ENCODE data around the gene HDGF.

HDGF gene

GRCh38 chr1:156725683-156726280, 25.7 kb downstream of the HDGF start:
- DNase-seq (ENCODE audit: low read depth in 2 of 2) = peak; percentile 74 to 77

- DNase-seq (ENCODE audit: low read depth in 2 of 2) = no peak
Measured at GRCh38 chr1:156721535-156721934, 29.9 kb downstream of the HDGF start.

GRCh38 chr1:156721131-156721530, 30.3 kb downstream of the HDGF start:
- DNase-seq (ENCODE audit: low read depth in 2 of 2) = no peak

DNA sequence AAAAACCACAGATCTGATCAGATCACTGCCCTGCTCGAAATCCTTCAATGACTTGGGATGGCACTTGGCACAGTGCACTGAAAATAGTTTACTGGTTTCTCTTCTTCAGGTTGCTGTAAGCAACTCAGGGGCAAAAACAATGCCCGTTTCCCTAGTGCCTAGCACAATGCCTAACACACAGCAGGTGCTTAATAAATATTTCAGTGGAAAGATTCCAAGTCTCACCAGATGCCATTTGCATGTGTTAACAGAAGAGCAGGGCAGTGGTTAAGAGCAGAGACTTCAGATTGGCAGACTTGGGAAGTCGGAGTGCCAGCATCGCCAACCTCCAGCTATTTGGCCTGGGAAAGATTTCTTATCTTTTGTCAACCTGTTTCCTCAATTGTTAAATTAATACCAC, 34.1 kb downstream of the HDGF start:
- no peak for DNase-seq (ENCODE audit: low read depth in 2 of 2)

- DNase-seq (ENCODE audit: low read depth in 2 of 2) = no peak
Measured at GRCh38 chr1:156714830-156715229, 36.6 kb downstream of the HDGF start.

- no peak for DNase-seq (ENCODE audit: low read depth in 2 of 2)
Measured at GRCh38 chr1:156712626-156713025, 38.8 kb downstream of the HDGF start.

GRCh38 chr1:156711011-156711817, 40.3 kb downstream of the HDGF start:
- no peak for DNase-seq (ENCODE audit: low read depth in 2 of 2)

GRCh38 chr1:156709757-156710489, 41.6 kb downstream of the HDGF start:
- no peak for DNase-seq (ENCODE audit: low read depth in 2 of 2)

GRCh38 chr1:156709031-156709430, 42.4 kb downstream of the HDGF start:
- DNase-seq (ENCODE audit: low read depth in 2 of 2) = no peak

- no peak for DNase-seq (ENCODE audit: low read depth in 2 of 2)
Measured at GRCh38 chr1:156708218-156708661, 43.2 kb downstream of the HDGF start.

DNA sequence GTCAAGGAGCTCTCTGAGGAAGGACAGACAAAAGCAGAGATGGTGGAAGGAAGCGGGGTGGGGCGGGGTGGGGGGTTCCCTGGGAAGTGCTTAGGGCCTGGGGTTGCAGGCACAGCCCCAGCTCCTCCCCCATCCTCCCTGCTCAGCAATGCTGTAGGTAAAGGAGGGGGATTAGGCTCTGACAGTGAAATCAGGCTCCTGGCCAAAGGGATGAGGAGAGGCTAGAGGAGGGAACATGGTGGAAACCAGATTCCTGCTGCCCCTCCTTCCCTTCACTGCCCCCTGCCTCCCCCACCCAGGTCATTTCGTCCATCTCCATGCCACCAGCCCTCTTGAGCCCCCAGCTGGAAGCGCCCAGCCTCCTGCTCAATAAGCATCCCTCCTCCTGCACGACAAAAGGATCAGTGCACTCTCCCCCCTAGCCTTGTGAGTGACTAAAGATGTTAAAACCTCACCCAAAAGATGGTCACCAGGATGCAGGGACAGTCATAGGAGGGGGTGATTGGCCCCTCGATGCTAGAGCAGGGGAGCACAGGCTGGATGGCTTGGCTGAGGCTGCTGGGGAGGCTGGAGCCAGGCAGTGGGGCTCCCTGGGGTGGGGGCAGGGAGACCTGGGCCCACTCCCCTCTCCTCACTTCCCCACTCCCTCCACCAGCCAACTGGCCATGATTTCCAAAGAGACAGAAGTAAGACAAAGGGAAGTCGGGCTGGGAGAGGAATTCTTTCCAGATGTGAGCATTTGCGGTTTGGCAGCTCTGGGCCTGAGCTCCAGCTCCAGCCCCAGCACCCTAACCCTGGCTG, 43.9 kb downstream of the HDGF start:
- DNase-seq (ENCODE audit: low read depth in 2 of 2) = no peak

- no peak for DNase-seq (ENCODE audit: low read depth in 2 of 2)
Measured at GRCh38 chr1:156706657-156707416, 44.6 kb downstream of the HDGF start.

- DNase-seq (ENCODE audit: low read depth in 2 of 2) = peak; percentile 70 to 80
Measured at GRCh38 chr1:156705918-156706656, 45.4 kb downstream of the HDGF start.

DNA sequence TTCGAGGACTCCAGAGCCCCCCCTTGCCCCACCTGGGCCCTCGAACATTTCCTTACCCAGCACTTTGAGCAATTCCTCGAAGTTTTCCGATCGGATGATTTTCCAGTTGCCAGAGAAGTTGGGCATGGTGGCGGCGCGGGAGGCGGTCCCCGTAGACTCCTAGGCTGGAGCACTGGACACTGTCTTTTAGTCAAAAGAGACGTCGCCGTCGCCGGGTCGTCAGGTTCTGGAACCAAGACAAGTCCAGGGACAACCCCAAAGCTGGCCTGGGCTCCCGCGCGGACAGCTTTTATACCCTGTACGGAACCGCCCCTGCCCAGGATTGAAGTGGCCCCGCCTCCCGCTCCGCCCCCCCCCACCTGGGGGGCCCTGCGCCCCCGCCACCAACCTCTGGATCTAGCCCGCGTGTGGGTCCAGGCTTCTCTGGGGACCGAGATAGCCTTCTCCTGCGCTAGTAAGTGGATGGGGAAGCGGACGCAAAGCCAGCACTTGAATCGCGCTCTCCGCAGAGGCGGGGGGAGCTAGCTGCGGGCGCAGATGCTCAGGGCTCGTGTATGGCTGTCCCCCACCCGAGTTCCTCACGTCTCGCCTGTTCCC, 46.1 kb downstream of the HDGF start, which contains the start of gene CRABP2:
Gene CRABP2, minus strand, starts transcription at position 263 of the 597 bp plus-strand sequence. Its CDS starts 137 bp downstream, at position 126.
- DNase-seq (ENCODE audit: low read depth in 2 of 2) = no peak

- DNase-seq (ENCODE audit: low read depth in 2 of 2) = peak in 1 of 2 donors; percentile 38
Measured at GRCh38 chr1:156704930-156705320, 46.5 kb downstream of the HDGF start.

- no peak for DNase-seq (ENCODE audit: low read depth in 2 of 2)
Measured at GRCh38 chr1:156704166-156704711, 47.2 kb downstream of the HDGF start.

DNA sequence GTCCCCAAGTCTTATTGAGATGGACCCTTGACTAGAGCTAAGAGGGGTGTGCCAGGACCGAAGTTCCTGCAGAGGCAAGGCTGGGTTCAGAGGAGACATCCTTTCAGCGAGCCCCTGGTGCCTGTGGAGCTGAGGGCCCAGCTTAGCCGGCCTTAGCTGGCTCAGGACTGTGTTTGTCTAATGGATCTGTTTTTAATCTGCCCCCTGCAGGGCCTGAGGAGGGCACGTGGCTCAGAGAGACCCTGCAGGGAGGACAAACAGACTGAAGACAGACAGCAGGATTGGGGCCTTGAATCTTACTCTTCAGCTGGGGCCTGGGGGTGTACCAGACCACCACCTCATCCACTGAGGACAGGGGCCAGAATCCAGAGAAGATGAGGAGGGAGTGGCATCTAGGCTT, 47.7 kb downstream of the HDGF start:
- DNase-seq (ENCODE audit: low read depth in 2 of 2) = no peak

GRCh38 chr1:156703336-156703735, 48.1 kb downstream of the HDGF start:
- no peak for DNase-seq (ENCODE audit: low read depth in 2 of 2)

GRCh38 chr1:156700736-156701531, 50.5 kb downstream of the HDGF start:
- DNase-seq (ENCODE audit: low read depth in 2 of 2) = no peak

All from stimulated activated CD4-positive, alpha-beta T cell treated with anti-CD3 and anti-CD28 coated beads, Interleukin-4, amount 100 ng/mL, for 48 hours (primary cell).